ENCODE results near the gene GHR.

- TF ChIP-seq CTCF (IDR thresholded peaks at IDR 0.05; ENCODE audit: extremely low read depth in 1 of 2, insufficient read depth in 1 of 2, low read depth in 1 of 2, low read length in 2 of 2) (no peak), POLR2A (IDR thresholded peaks at IDR 0.05; ENCODE audit: low read depth, low read length) (no peak), MYC (IDR thresholded peaks at IDR 0.05; ENCODE audit: low read depth, low read length) (no peak)
Observed at GRCh38 chr5:42462083-42462482, 38.8 kb downstream of the GHR start.
